NCI-H1436 (cell line): ENCODE results near the gene UBE2C.
"Not testable (repeated sequence)": the region's sequence is repeated elsewhere in the genome, so short reads cannot be mapped to it uniquely, and the experiment has no call there.

ENCODE experiments used
- DNase-seq: peaks from one replicate; lab custom pipeline; 2025; lab: John Stamatoyannopoulos, UW

The UBE2C gene

DNA sequence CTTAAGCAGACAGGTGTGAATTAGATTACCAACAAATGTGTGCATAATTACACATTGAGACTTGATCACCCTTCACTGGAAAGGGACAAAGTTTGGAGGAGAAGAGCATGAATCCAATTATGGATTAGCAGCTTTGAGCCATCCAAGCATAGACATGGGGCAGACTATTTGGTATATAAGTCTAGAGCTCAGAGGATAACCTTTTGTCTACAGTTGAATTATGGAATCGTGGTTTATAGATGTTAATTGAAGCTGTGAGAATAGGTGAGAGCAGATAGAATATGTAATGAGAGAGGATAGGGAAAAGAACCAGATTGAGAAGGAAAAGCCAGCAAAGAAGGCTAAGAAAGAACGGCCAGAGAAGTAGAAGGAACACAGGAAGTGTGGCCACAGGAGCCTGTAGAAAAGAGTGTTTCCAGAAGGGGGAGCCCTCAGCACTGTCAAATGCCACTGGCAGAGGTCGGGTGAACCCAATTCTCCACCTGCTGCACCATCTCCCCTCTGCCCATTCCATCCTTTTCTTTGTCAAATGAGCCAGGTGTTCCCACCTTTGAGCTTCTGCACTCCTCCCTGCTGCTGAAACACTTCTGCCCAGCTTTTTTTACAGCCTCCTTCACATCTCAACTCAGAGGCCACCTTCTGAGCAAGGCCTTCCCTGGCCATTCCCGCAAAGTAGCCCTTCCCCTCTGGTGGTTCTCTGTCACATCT, 13.4 kb upstream of the UBE2C start:
- peak; percentile 42 for DNase-seq

- DNase-seq, result no peak
Measured at GRCh38 chr20:45801851-45802250, 10.6 kb upstream of the UBE2C start.

DNA sequence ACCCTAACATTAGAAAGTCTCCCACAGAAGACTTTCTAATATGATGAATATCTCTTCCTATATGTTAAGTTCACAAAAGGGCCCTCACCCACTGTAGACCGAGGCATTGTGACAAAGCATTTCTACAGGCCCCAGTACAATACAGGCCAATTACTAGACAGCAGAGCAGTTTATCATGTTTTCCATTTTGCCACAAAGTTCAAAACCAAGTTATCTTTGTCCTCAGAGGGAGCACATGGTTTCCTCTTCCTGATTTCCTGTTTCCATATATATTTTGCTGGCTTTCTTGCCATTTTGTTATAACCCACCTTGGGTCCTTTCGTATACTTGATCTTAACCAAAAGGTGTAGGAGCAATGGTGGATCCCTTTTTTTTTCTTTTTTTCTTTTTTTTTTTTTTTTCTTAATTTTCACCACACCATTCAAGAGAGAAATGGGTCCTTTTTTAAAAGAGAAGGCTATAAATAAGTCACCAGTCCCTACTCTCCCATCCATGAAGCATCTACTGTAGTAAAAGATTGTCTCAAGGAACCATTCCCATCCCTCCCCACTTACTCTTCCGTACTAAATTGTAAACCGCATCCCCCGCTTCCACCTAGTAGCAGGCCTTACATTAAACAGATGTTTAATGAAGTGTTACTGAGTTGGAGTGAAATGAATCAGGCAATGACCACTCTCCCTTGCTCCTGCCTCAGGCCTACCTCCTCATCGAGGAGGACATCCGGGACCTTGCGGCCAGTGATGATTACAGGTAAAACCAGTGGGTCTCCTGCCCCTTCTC, 2.1 kb upstream of the UBE2C start:
- DNase-seq, result no peak

- no peak for DNase-seq
Measured at GRCh38 chr20:45813006-45813340, 529 bp downstream of the UBE2C start.

DNA sequence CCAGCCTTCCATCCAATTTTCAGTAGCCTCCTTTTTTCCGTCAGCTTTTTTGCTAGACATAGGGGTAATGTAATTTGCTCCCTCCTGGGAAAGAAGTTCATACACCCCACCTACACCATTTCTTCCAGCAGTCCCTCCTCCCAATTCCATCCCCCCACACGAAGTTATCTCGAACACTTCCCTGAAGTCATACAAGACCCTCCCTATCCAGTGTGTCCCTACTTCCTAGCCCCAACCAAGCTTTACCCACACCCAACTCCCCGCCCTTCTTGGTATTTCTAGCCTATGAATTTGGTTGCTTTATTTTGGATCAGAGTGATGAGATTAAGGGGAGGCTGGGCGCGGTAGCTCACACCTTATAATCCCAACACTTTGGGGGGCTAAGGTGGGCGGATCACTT, 1.0 kb downstream of the UBE2C start:
- DNase-seq, result no peak

- no peak for DNase-seq
Measured at GRCh38 chr20:45814314-45814713, 1.9 kb downstream of the UBE2C start.

GRCh38 chr20:45816951-45817350, 4.5 kb downstream of the UBE2C start:
- no peak for DNase-seq

DNA sequence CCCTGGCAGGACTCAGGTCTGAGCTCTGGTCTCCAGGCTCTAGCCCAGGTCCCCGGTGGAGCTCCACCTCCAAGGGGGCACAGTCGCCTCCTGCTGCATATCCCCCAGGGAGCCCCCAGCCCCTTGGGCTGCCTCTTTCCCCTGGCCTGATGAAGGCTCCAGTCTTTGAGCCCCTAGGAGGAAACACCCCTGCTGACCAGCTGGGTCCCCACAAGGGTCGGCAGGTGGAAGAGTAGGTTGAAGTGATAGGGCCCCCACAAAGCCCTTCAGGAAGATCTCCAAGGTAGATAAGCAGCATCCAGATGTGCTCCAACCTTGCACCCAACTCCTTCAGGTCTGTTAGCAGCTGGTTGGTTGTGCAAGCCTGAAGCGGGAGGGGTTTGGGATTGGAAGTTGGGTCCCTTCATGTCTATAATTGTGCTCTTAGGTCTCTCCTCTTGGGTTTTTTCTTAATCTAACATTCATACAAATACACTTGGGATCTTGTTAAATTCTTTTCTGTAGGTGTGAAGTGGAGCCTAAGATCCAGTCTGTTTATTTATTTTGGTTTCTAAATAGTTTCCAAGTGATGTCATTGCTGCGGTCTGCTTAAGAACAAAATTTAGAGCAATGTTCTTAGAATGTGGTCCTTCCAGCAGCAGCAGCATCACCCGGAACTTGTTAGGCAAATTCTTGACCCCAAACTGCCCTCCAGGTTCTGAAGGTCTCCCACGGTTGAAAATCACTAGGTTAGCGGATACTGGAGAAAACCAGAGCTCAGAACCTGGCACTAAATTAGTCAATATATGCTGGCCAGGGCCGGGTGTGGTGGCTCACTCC, 5.1 kb downstream of the UBE2C start:
- DNase-seq, result no peak

DNA sequence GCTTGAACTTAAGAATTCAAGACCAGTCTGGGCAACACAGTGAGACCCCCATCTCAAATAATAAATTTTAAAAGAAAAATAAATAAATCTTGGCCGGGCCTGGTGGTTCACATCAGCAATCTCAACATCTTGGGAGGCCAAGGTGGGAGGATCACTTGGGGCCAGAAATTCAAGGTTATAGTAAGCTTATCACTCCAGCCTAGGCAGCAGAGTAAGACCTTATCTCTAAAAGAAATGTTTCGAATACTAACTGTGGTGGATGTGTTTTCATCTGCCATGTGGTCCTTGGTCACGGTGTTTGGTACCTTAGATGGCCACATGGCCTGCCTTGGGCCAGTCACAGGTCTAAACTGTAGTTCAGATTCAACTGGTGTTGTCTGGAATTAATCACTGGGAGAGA, 5.8 kb downstream of the UBE2C start:
- DNase-seq, result no peak

DNA sequence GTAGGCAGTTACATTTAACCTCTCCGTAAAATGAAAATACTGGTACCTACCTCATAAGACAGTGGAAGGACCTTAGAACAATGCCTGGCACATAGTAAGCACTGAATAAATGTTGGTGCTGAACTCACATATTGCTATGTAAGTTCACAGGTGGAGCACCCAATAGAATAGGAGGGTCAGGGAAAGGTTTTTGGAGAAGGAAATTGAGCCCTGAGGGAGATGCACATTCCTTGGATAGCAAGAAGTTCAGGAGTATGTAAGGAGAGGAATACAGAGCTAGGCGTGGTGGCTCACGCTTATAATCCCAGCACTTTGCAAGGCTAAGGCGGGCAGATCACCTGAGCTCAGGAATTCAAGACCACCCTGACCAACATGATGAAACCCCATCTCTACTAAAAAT, 7.0 kb downstream of the UBE2C start:
- no peak for DNase-seq

- DNase-seq, result peak; percentile 10
Measured at GRCh38 chr20:45821947-45822346, 9.5 kb downstream of the UBE2C start.

GRCh38 chr20:45822857-45823256, 10.4 kb downstream of the UBE2C start:
- DNase-seq, result peak; percentile 7

- no peak for DNase-seq
Measured at GRCh38 chr20:45823949-45824835, 11.7 kb downstream of the UBE2C start.

GRCh38 chr20:45826381-45827019, 14.1 kb downstream of the UBE2C start:
- DNase-seq, result no peak

DNA sequence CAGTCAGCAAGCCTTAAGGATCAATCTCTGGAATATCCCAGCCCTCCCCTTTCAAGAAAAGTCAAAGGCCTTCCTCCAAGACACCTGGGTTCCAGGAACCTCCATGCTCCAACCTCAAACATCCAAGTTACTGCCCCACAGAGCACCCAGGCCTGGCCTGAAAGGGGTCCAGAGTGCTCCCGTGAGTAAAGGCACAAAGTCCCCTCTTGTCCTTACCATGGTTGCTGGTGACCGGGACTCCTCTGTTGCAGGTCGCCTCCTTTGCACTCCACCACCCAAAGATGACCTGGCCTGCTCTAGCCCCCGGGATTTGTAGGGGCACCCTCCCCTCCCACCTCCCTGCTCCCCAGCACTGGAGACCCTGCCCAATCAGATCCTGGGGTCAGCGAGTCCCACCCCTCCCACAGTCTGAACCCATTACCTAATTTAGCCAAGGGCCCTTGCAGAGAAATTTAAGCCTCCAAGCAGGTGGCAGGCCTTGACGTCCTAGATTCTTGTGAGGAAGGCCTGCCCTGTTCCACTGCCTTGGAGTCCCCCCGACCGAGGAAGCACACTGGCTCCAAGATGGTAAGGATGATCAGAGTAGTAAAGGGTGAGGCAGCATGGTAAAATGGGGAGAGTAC, 14.7 kb downstream of the UBE2C start, which contains the start of gene TNNC2:
TNNC2 (minus strand) TSS at position 283 of the 623 bp plus-strand sequence; CDS start at position 219, 64 bp downstream.
- no peak for DNase-seq

- DNase-seq, result no peak
Measured at GRCh38 chr20:45827712-45828111, 15.3 kb downstream of the UBE2C start.

DNA sequence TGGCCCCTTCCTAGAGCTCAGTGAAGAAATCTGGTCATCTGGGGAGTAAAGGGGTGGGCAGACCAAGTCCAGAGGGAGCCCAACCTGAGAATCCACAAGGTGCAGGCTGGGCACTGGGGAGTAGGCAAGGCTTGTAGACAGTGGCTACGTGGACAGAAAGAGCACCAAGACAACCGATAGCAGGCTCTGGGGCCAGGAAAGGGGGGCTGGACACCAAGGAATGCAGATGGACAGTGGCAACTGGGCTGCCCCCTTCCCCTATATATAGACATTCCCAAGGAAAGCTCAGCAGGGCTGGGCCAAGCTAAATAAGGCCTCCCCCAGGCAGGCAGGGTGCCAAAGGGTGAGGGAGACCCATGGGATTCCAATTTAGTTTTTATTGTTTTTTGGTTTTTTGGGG, 16.1 kb downstream of the UBE2C start:
- DNase-seq, result no peak

GRCh38 chr20:45829673-45830106, 17.2 kb downstream of the UBE2C start:
- not testable (repeated sequence) for DNase-seq

DNA sequence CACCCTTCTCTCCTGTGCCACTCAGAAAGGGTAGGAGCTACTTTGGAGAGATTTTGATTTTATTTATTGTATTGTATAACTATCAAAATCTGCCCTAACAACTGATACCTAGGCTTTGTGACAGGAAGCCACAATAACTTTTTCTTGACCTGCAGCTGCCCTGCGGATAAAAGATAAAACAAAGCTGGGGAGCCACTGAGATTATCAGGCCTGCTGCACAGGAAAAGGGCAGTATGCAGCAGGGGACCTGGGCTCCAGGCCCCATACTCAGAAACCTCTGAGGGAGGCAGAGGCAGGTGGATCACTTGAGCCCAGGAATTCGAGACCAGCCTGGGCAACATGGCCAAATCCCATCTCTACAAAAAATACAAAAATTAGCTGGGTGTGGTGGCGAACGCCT, 20.2 kb downstream of the UBE2C start:
- no peak for DNase-seq

DNA sequence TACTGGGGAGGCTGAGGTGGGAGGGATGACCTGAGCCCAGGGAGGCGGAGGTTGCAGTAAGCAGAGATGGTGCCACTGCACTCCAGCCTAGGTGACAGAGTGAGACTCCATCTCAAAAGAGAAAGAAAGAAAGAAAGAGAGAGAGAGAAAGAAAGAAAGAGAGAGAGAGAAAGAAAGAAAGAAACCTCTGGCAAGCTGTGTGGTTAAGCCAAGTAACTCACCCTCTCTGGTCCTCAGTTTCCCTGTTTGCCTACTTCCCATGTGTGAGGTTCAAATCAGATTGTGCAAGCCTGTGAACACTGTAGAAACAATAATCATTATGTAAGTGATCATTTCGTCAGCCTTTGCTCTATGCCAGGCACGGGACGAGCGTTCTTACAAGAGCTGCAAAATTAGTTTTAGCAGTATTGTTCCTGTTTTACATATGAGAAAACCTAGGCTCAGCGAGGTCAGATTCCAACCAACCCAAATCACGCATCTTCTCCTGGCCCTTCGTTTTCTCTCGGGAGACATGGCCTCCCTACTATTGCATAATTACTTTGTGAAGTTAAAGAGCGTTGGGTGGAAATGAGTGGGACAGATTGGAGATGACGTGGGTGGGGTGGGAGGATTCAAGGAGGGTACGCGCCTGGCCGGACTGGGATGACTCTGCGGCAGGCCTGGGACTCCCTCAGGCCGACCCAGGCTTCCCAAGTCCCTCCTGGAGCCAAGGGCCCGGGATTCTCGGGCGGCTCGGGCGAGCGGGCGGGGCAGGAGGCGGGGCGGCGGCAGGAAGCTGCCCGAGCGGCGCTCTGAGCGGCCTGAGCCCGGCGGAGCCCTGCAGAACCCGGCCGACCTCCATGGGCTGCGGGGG, 20.8 kb downstream of the UBE2C start, which contains the start of gene SNX21:
SNX21 (plus strand) TSS at position 770 of the 853 bp plus-strand sequence. CDS start 121 bp downstream, outside the sequence.
- peak; percentile 17 for DNase-seq
